ENCODE measurements around the gene BCORL1. TPM values are rescaled to one million over a fixed set of nuclear protein-coding genes. Genes with fewer than 3 reads are reported as not detected.
A peak's percentile ranks its signal among the peaks of the same experiment; 100 is the strongest.

The BCORL1 gene
- total and polyA plus RNA-seq, 2 experiments from 2014 or later, result 3.4 to 9.2 TPM

GRCh38 chrX:130020661-130021324 is 38.4 kb downstream of the BCORL1 start:
- Histone ChIP-seq H2AFZ (no peak overlapping the region), H3K27me3 (no peaks in the 10 kb centered on the region), H3K4me1 (ENCODE audit: insufficient read depth) (no peaks in the 10 kb centered on the region), H3K27ac (no peak overlapping the region), H3K9me2 (replicated peaks; ENCODE audit: insufficient read depth) (no peaks in the 10 kb centered on the region), H3K4me2 (no peak overlapping the region), H3K4me3 (no peak overlapping the region), H3K36me3 (replicated peaks; ENCODE audit: insufficient read depth, low read depth) (no peaks in the 10 kb centered on the region), H3K79me2 (no peaks in the 10 kb centered on the region), H4K20me1 (ENCODE audit: insufficient read depth, poor library complexity, severe bottlenecking) (peaks cover 4% of the 10 kb centered on the region), H3K9me3 (ENCODE audit: low read depth) (no peaks in the 10 kb centered on the region)
- TF ChIP-seq EZH2phosphoT487 (IDR thresholded peaks at IDR 0.05; ENCODE audit: low read depth, severe bottlenecking, unreplicated experiment) (no peak), EZH2 (IDR thresholded peaks at IDR 0.05; ENCODE audit: borderline replicate concordance) (no peak)
- TF ChIP-seq, protein P1, sequence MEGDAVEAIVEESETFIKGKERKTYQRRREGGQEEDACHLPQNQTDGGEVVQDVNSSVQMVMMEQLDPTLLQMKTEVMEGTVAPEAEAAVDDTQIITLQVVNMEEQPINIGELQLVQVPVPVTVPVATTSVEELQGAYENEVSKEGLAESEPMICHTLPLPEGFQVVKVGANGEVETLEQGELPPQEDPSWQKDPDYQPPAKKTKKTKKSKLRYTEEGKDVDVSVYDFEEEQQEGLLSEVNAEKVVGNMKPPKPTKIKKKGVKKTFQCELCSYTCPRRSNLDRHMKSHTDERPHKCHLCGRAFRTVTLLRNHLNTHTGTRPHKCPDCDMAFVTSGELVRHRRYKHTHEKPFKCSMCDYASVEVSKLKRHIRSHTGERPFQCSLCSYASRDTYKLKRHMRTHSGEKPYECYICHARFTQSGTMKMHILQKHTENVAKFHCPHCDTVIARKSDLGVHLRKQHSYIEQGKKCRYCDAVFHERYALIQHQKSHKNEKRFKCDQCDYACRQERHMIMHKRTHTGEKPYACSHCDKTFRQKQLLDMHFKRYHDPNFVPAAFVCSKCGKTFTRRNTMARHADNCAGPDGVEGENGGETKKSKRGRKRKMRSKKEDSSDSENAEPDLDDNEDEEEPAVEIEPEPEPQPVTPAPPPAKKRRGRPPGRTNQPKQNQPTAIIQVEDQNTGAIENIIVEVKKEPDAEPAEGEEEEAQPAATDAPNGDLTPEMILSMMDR (IDR thresholded peaks at IDR 0.05; ENCODE audit: poor library complexity), result no peak
- DNase-seq (ENCODE audit: low spot score), result no peak
- 86% methylated on average over 15 of the region's 15 CpGs for WGBS (ENCODE audit: low lambda C conversion rate, missing lambda C conversion rate)

DNA sequence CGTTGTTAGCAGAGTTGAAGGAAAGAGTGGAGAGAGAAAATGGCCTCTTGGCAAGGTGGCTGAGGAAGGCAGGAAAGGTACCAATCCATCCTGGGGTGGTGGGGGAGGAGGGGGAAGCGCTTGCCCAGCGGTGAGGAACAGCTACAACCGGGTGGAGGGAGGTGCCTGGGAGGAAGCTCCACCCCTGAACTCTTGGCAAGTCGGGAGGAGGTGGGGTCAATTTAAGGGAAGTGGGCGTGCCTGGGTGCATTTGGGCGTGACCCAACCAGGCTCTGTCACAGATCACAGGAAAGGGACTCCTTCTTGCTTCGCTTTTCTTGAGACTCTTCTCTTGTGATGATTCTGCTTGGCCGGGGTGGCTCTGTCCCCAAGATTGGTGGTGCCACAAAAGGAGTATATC is 41.7 kb downstream of the BCORL1 start:
- Histone ChIP-seq H3K4me1 (ENCODE audit: insufficient read depth) (no peaks in the 10 kb centered on the region), H3K79me2 (no peaks in the 10 kb centered on the region), H3K9me2 (replicated peaks; ENCODE audit: insufficient read depth) (no peaks in the 10 kb centered on the region), H3K36me3 (replicated peaks; ENCODE audit: insufficient read depth, low read depth) (no peaks in the 10 kb centered on the region), H2AFZ (no peak overlapping the region), H3K27me3 (no peaks in the 10 kb centered on the region), H3K27ac (no peak overlapping the region), H4K20me1 (ENCODE audit: insufficient read depth, poor library complexity, severe bottlenecking) (no peaks in the 10 kb centered on the region), H3K4me3 (no peak overlapping the region), H3K4me2 (no peak overlapping the region), H3K9me3 (ENCODE audit: low read depth) (no peaks in the 10 kb centered on the region)
- TF ChIP-seq, protein P1 (IDR thresholded peaks at IDR 0.05; ENCODE audit: poor library complexity), result no peak
- TF ChIP-seq EZH2phosphoT487 (IDR thresholded peaks at IDR 0.05; ENCODE audit: low read depth, severe bottlenecking, unreplicated experiment) (no peak), EZH2 (IDR thresholded peaks at IDR 0.05; ENCODE audit: borderline replicate concordance) (no peak)
- DNase-seq (ENCODE audit: low spot score), result peak; percentile 28
- WGBS (ENCODE audit: low lambda C conversion rate, missing lambda C conversion rate), result 61% methylated on average over 9 of the region's 9 CpGs

DNA sequence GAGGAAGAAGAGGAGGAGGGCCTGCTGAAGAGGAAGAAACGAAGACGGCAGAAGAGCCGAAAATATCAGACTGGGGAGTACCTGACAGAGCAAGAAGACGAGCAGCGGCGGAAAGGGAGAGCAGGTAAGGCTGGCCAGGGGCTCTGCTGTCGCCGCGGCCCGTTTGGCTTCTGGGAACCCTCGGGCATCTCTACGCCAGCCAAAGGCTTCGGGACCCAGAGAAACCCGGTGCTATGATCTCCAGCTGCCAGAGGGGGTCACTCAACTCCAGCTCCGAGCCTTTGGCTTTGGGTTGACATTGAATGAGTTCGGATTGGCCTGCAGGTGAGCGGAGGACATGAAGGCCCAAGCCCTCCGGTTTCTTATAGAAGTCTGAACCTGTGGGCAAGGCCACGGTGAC is 42.8 kb downstream of the BCORL1 start:
- WGBS (ENCODE audit: low lambda C conversion rate, missing lambda C conversion rate), result 80% methylated on average over 19 of the region's 19 CpGs
- H3K36me3 ChIP-seq (replicated peaks; ENCODE audit: insufficient read depth, low read depth), result no peaks in the 10 kb centered on the region
- DNase-seq (ENCODE audit: low spot score), result no peak
- no peak overlapping the region for H3K4me2 ChIP-seq
- no peaks in the 10 kb centered on the region for H3K4me1 ChIP-seq (ENCODE audit: insufficient read depth)
- H3K27ac ChIP-seq, result no peak overlapping the region
- no peaks in the 10 kb centered on the region for H3K9me2 ChIP-seq (replicated peaks; ENCODE audit: insufficient read depth)
- no peaks in the 10 kb centered on the region for H3K9me3 ChIP-seq (ENCODE audit: low read depth)
- TF ChIP-seq EZH2phosphoT487 (IDR thresholded peaks at IDR 0.05; ENCODE audit: low read depth, severe bottlenecking, unreplicated experiment) (no peak), EZH2 (IDR thresholded peaks at IDR 0.05; ENCODE audit: borderline replicate concordance) (no peak)
- TF ChIP-seq, protein P1 (IDR thresholded peaks at IDR 0.05; ENCODE audit: poor library complexity), result no peak
- H3K27me3 ChIP-seq, result no peaks in the 10 kb centered on the region
- H4K20me1 ChIP-seq (ENCODE audit: insufficient read depth, poor library complexity, severe bottlenecking), result no peaks in the 10 kb centered on the region
- no peak overlapping the region for H3K4me3 ChIP-seq
- H2AFZ ChIP-seq, result no peak overlapping the region
- no peaks in the 10 kb centered on the region for H3K79me2 ChIP-seq

Measured in hepatocyte (in vitro differentiated cells).